ENCODE data around the gene LINC01488.

The LINC01488 gene

DNA sequence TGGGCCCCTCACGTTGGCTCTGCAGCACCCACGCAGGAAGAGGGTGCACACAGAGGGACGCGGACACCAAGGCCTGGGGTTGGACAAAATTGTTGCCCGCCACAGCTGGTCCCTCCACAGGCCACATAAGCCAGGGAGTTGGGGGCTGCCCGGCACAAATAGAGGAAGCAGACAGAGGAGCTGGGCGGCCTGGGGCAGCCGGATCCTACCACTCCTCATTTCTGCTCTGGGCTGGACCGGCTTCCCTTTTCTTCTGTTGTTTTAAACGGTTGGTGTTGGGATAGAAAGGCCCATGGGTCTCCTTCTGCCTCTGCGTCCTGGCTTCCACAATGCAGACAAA is 36.4 kb upstream of the LINC01488 start:
- DNase-seq (ENCODE audit: low read depth, low spot score), result no peak

DNA sequence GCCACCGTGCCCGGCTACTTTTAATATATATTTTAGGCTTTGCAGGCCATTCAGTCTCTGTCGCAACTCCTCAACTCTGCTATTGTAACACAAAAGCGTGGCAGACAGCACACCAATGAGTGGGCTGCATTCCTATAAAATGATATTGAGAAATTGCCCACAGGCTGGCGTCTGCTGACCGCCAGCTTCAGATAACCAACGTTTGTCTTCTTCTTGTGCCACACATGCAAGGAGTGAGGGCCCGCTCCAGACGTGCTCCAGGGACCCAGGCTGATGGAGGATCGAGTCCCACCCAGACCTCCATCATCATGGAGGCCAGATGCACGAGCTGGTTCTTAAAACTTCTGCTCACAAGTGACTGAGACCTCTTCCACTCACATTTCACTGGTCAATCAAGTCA is 35.4 kb upstream of the LINC01488 start:
- DNase-seq (ENCODE audit: low read depth, low spot score), result no peak

GRCh38 chr11:69447786-69448185 is 33.7 kb upstream of the LINC01488 start:
- no peak for DNase-seq (ENCODE audit: low read depth, low spot score)

DNA sequence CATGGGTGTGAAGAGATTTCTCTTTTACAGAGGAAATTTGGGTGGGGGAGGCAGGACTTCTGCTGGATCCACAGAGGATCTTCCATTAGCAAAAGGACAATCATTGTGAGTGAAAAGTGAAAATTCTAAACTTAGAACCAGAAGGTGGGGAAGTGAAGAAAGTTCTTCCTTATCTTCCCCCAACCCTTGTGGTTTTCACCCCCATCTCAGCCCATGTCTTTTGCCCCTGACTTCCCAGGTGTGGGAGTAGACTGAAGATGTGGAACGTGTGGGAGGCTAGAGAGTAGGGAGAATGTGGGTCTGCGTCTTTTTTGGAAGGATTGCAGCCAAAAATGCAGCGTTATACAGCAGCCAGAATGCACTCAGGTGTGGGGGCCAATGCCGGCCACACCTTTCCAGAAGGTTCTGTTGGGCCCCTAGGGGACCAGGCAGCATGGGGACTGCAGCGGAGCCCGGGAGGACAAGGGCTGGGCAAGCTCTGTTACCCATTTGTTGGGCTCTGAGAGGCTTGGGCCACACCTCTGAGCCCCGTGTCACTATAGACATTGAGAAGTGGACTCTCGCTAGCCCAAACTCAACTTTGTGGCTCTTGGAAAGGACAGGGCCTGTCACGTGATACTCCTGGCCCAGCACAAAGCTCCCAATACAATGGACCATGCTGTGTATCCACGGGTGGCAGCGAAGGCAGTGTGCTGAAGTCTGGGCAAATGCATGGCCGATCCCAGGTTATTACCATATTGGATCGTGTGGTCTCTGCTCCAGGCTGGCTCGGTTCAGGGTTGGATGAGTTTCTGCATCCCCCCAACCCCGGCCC is 32.8 kb upstream of the LINC01488 start:
- DNase-seq (ENCODE audit: low read depth, low spot score), result no peak

GRCh38 chr11:69449320-69450063 is 32.0 kb upstream of the LINC01488 start:
- DNase-seq (ENCODE audit: low read depth, low spot score), result no peak

DNA sequence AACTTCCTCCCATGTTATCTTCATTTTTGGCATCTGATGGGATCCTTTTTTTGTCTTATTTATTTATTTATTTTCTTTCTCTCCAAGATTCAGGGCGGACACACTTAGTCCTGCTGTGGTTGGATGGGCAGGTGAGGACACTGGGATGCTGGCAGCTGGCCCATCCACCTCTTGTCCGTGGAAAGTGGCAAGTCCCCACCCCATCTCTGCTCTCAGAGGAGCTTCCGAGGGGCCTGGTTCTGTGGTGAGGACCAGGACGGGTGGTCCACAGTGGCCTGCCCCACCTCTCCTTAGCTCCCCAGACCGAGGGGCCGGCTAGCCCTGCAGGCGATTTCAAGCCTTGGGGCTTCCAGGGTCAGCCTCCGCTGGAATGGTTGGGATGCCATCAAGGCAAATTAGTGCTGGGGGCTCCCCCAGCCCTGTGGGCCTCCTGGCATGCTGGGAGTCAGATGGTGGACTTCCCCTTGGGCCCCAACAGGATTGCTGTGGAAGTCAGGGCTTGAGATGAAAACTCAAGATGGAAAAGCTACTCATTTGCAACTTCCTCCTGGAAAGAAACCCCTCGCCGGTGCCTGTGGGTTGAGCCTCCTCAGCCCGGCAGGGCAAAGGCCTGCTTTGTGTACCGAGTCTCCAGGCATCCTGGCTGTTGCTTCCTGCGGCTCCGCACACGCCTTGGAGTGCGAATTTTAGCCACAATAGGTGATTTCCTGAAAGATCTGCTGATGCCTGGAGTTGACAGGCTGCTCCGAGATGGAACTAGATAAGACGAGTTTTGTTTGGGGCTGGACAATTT is 31.2 kb upstream of the LINC01488 start:
- DNase-seq (ENCODE audit: low read depth, low spot score), result no peak

GRCh38 chr11:69450857-69451220 is 30.6 kb upstream of the LINC01488 start:
- DNase-seq (ENCODE audit: low read depth, low spot score), result no peak

DNA sequence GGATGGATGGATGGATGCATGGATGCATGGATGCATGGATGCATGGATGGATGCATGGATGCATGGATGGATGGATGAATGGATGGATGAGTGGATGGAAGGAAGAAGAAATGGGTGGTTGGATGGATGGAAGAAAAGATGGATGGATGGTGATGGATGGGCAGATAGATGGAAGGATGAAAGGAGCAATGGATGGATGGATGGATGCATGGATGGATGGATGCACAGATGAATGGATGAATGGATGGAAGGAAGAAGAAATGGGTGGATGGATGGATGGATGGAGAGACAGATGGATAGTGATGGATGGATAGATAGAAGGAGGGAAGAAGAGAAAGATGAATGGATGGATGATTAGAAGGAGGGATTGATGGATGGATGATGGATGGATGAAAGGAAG is 30.2 kb upstream of the LINC01488 start:
- no peak for DNase-seq (ENCODE audit: low read depth, low spot score)

DNA sequence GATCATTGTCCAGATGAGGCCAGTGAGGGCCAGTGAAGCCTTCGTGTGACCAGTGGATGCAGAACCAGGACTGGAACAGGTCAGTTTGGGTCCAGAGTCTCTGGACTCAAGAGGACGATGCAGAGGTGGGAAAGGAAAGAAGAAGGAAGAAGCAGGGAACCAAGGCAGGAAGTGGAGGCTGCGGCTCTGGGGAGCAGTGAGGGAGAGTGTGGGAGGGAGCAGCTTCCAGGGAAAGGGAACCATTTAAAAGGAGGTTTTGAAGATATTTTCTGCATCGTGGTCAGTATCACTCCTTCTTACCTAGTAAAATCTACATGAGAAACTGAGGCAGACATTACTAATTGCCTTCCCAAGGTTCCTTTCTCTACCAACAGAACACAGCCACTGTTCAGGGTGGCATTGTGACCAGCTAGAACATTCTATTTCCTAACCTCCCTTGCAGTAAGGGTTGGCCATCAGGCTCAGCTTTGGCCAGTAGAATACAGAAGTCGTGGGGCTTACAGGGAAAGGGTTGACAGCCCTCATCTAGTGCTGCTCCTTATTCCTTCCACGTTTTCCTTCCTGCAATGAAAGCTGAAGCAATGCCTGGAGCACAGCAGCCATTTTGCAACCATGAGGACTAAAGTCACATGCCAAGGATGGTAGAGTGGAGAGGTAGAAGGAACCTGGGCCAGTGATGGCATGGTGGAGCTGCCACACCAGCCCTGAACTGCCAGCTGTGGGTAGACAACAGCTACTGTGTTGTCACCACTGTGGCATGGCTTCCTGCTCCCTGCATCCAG is 29.1 kb upstream of the LINC01488 start:
- no peak for DNase-seq (ENCODE audit: low read depth, low spot score)

DNA sequence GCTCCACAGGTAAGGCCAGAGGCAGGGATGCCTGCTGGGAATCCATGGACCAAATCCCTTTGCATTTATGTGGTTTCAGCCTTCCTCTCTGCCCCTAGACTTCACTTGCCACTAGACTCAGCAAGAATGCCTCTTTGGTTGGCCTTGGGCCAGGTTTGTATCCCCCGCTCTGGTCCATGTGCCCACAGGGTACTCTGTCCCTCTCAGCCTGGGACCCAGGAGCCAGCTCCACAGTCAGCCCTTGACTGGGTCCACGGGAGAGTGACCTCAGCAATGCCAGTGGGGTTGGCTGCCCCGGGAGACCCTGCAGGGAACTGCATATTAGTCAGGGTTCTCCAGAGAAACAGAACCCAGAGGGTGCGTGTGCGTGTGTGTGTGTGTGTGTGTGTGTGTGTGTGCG is 28.3 kb upstream of the LINC01488 start:
- no peak for DNase-seq (ENCODE audit: low read depth, low spot score)

GRCh38 chr11:69454018-69454417 is 27.4 kb upstream of the LINC01488 start:
- DNase-seq (ENCODE audit: low read depth, low spot score), result no peak

- no peak for DNase-seq (ENCODE audit: low read depth, low spot score)
These were observed 25.5 kb upstream of the LINC01488 start for GRCh38 chr11:69455969-69456368.

DNA sequence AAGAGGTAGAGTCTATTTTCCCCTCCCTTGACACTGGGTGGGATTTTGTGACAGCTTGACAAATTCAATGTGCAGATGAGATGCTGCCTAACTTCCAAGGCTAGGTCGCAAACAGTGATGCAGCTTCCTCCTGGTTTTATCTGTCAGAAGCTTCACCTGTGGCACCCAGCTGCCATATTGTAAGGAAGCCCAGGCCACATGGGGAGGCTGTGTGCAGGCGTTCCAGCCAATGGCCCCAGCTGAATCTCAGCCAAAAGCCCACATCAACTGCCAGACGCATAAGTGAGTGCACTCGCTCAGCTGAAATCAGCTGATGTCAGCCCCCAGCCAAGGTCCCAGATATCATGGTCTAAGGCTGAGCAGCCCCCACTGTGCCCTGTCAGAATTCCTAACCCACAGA is 24.8 kb upstream of the LINC01488 start:
- DNase-seq (ENCODE audit: low read depth, low spot score), result no peak

- DNase-seq (ENCODE audit: low read depth, low spot score), result no peak
These were observed 21.5 kb upstream of the LINC01488 start for GRCh38 chr11:69459848-69460539.

DNA sequence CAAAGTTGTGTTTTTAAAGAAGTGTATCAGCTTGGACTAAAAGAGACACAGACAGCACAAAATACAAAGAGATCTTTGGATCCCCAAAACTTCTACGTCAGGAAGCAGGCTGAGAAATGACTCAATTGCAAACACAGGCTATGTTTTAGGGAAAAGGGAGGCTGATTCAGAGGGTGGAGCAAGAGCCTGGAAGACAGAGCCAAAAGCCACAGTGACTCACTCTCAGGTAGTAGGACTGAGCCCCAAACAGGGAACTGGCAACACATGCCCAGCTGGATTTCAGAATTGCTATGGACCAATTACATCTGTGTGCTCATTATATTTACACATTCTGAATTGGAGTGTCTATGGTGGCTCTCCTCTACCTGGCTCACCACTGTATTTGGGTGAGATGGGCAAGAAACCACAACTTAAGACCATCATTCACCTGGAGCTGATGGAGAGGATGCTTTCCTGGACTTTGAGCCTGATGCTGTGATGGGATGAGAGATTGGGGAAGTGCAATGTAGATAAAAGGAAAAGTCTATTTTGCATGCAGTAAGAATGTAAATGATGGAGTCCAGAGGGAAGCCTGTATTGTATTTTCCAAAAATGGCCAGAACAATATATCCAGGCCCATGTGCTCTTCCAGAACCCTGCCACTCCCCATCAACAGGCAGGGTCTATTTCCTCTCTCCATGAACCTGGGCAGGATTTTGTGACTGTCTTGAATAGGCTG is 20.8 kb upstream of the LINC01488 start:
- DNase-seq (ENCODE audit: low read depth, low spot score), result no peak

- DNase-seq (ENCODE audit: low read depth, low spot score), result no peak
These were observed 20.0 kb upstream of the LINC01488 start for GRCh38 chr11:69461272-69461962.

GRCh38 chr11:69462106-69462951 is 19.1 kb upstream of the LINC01488 start:
- no peak for DNase-seq (ENCODE audit: low read depth, low spot score)

DNA sequence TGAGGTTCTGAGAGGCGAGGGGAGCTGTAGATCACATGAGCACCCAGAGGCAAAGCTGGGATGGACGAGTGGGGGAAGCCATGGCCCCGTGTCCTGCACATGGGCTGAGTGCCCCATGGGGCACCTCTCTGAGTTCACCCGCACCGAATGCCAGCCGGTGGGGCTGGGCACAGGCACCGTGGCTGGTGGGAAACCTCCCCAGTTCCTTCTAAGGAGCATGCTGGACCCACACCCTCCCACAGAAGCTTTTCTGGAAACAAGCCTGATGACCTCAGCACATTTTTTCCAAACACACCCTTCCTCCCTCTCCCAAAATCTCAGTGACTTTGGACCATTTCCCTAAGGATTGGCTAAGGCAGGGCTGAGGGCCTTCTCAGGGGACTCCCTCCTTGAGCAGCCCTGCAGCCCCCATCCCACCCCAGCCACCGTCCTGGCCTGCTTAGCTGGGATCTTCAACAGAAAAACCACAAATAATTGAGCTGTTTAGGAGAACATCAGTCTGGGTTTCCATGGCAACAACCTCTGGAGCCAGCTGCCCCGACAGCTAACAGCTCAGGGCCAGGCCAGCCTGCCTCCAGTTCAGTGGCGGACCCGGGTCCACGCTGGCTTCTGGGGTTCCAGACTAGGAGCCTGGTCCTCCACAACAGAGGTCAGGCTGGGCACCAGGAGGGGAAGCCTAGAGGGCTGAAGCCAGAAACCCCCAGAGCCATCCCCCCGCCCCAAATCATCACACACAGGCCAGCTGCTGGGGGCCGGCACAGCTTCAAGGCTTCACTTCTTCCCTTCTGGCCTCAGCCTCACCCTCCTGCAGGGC is 18.1 kb upstream of the LINC01488 start:
- no peak for DNase-seq (ENCODE audit: low read depth, low spot score)
